Articular chondrocyte of knee joint (primary cell): ENCODE data around the gene MARCHF9. TPM values are rescaled to one million over a fixed set of nuclear protein-coding genes. Genes with fewer than 3 reads are reported as not detected.

Experiments
- small RNA-seq: library from RNA; depleted of rRNA; stranded (forward); fragments of <200 nt; gene quantifications from one replicate; pipeline ENCODE3, GENCODE V24; 2012
- total RNA-seq: library from RNA; depleted of rRNA; stranded (reverse); fragments of >200 nt; gene quantifications from 2 replicates; pipeline ENCODE4 v1.2.3, GENCODE V29; 2012

MARCHF9 gene
- 1.1 and 1.2 TPM in 2 replicates for total RNA-seq

GRCh38 chr12:57754411-57755193 lies at the start of gene MARCHF9:
TSS of gene MARCHF9 (plus strand) at chr12:57755103. CDS start at chr12:57755529, 426 bp downstream.

GRCh38 chr12:57738661-57739237 lies 16.2 kb upstream of the MARCHF9 start, which contains the start of gene AGAP2:
TSS of gene AGAP2 (minus strand) at chr12:57738742. CDS start at chr12:57738246, 496 bp downstream.

GRCh38 chr12:57744777-57745484 lies 10.0 kb upstream of the MARCHF9 start, which contains the start of gene TSPAN31:
TSS of gene TSPAN31 (plus strand) at chr12:57745039. CDS start at chr12:57745155, 116 bp downstream.

GRCh38 chr12:57751788-57752667 lies 2.9 kb upstream of the MARCHF9 start, which contains the start of gene CDK4:
TSS of gene CDK4 (minus strand) at chr12:57752310. CDS start at chr12:57751717, 593 bp downstream.

GRCh38 chr12:57766464-57767304 lies 11.8 kb downstream of the MARCHF9 start, which contains the start of gene CYP27B1:
TSS of gene CYP27B1 (minus strand) at chr12:57767078. CDS start at chr12:57767041, 37 bp downstream.

GRCh38 chr12:57771873-57772428 lies 17.0 kb downstream of the MARCHF9 start, which contains the start of gene METTL1:
TSS of gene METTL1 (minus strand) at chr12:57772105. CDS start at chr12:57772083, 22 bp downstream.

GRCh38 chr12:57772429-57773322 lies 17.8 kb downstream of the MARCHF9 start, which contains the start of gene EEF1AKMT3:
TSS of gene EEF1AKMT3 (plus strand) at chr12:57772614. CDS start at chr12:57772725, 111 bp downstream.

GRCh38 chr12:57782608-57783465 lies 27.9 kb downstream of the MARCHF9 start, which contains the start of gene TSFM:
TSS of gene TSFM (plus strand) at chr12:57782787. CDS start at chr12:57782802, 15 bp downstream.

Small RNAs within 50 kb of the gene (small RNA-seq; reads per million reads assigned to genes)
- gene RNU6-1083P: not detected

Other genes with a start within 250 kb of the MARCHF9 start
- 40.5 and 59.5 TPM in 2 replicates for gene DDIT3, start 234.6 kb upstream of the MARCHF9 start, total RNA-seq
- 3.8 and 5.2 TPM in 2 replicates for gene MBD6, start 232.3 kb upstream of the MARCHF9 start, total RNA-seq
- 113 and 132 TPM in 2 replicates for gene DCTN2, start 207.9 kb upstream of the MARCHF9 start, total RNA-seq
- gene KIF5A, start 205.1 kb upstream of the MARCHF9 start, total RNA-seq: under 0.01 and 0.22 TPM in 2 replicates
- 23.5 and 26.2 TPM in 2 replicates for gene PIP4K2C, start 163.9 kb upstream of the MARCHF9 start, total RNA-seq
- 9.4 and 11.2 TPM in 2 replicates for gene DTX3, start 150.3 kb upstream of the MARCHF9 start, total RNA-seq
- gene ARHGEF25, start 143.7 kb upstream of the MARCHF9 start, total RNA-seq: 16.2 and 17.2 TPM in 2 replicates
- 1.0 and 2.9 TPM in 2 replicates for gene B4GALNT1, start 121.9 kb upstream of the MARCHF9 start, total RNA-seq
- gene OS9, start 61.0 kb upstream of the MARCHF9 start, total RNA-seq: 154 and 254 TPM in 2 replicates
- 0.11 and 0.39 TPM in 2 replicates for gene AGAP2, start 16.4 kb upstream of the MARCHF9 start, total RNA-seq
- gene TSPAN31, start 10.1 kb upstream of the MARCHF9 start, total RNA-seq: 71.6 and 76.1 TPM in 2 replicates
- 108 and 195 TPM in 2 replicates for gene CDK4, start 2.8 kb upstream of the MARCHF9 start, total RNA-seq
- 0.22 and 0.65 TPM in 2 replicates for gene CYP27B1, start 12.0 kb downstream of the MARCHF9 start, total RNA-seq
- gene METTL1, start 17.0 kb downstream of the MARCHF9 start, total RNA-seq: 6.7 and 8.0 TPM in 2 replicates
- gene EEF1AKMT3, start 17.5 kb downstream of the MARCHF9 start, total RNA-seq: 5.9 and 8.0 TPM in 2 replicates
- 16.1 and 22.7 TPM in 2 replicates for gene TSFM, start 27.7 kb downstream of the MARCHF9 start, total RNA-seq
- 5.4 and 6.9 TPM in 2 replicates for gene AVIL, start 63.6 kb downstream of the MARCHF9 start, total RNA-seq
- 120 and 148 TPM in 2 replicates for gene CTDSP2, start 91.6 kb downstream of the MARCHF9 start, total RNA-seq
- gene ATP23, start 186.5 kb downstream of the MARCHF9 start, total RNA-seq: 6.9 and 9.1 TPM in 2 replicates